ENCODE results near the gene ANKRD13C. TPM values are rescaled to one million over a fixed set of nuclear protein-coding genes. Genes with fewer than 3 reads are reported as not detected.

ANKRD13C gene
- total RNA-seq, 1 donor from 2014 or later: 20.9 TPM

DNA sequence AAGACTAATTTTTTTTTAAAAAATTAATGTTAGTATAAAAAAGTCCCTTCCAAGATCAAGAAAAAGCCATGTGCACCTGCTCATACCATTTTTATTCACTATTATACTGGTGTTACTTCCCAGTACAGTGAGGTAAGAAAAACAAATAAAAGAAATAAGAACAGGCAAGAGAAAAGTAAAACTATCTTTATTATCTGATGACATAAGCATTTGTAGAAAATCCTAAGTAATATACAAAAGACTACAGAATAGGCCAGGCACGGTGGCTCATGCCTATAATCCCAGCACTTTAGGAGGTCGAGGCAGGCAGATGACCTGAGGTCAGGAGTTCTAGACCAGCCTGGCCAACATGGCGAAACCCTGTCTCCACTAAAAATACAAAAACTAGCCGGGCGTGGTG is 68.1 kb downstream of the ANKRD13C start:
- Histone ChIP-seq H3K27me3 (no peaks in the 10 kb centered on the region), H3K36me3 (peaks cover 42% of the 10 kb centered on the region), H3K27ac (no peak overlapping the region), H3K4me3 (no peak overlapping the region), H3K9me3 (no peaks in the 10 kb centered on the region), H3K4me1 (no peaks in the 10 kb centered on the region)
- TF ChIP-seq, protein P1, sequence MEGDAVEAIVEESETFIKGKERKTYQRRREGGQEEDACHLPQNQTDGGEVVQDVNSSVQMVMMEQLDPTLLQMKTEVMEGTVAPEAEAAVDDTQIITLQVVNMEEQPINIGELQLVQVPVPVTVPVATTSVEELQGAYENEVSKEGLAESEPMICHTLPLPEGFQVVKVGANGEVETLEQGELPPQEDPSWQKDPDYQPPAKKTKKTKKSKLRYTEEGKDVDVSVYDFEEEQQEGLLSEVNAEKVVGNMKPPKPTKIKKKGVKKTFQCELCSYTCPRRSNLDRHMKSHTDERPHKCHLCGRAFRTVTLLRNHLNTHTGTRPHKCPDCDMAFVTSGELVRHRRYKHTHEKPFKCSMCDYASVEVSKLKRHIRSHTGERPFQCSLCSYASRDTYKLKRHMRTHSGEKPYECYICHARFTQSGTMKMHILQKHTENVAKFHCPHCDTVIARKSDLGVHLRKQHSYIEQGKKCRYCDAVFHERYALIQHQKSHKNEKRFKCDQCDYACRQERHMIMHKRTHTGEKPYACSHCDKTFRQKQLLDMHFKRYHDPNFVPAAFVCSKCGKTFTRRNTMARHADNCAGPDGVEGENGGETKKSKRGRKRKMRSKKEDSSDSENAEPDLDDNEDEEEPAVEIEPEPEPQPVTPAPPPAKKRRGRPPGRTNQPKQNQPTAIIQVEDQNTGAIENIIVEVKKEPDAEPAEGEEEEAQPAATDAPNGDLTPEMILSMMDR (IDR thresholded peaks at IDR 0.05): no peak
- DNase-seq (no peak), ATAC-seq (no peak)
- intact Hi-C loops (cut with DNase I): no loop called here

DNA sequence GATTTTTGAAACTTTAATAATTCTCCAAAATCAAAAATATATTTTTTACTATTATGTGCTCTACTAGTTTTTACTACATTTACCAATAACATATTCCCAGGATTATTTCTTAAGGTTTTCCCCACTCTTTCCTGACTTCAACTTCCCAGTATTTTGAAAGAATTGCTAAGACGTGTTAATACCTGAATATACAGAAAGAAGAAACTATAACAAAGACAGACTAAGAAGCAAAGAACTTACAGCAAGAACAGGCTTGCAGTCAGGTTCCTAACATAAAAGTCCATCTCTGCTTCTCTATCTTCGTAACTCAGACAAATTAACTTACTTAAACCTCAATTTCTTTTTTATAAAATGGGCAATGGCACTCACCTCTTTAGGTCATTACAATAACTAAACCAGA is 70.2 kb downstream of the ANKRD13C start:
- DNase-seq (no peak), ATAC-seq (no peak)
- TF ChIP-seq, protein P1 (IDR thresholded peaks at IDR 0.05): no peak
- Histone ChIP-seq H3K4me3 (no peak overlapping the region), H3K36me3 (peaks cover 21% of the 10 kb centered on the region), H3K27me3 (no peaks in the 10 kb centered on the region), H3K4me1 (no peaks in the 10 kb centered on the region), H3K9me3 (no peaks in the 10 kb centered on the region), H3K27ac (no peak overlapping the region)
- intact Hi-C loops (cut with DNase I): no loop called here

DNA sequence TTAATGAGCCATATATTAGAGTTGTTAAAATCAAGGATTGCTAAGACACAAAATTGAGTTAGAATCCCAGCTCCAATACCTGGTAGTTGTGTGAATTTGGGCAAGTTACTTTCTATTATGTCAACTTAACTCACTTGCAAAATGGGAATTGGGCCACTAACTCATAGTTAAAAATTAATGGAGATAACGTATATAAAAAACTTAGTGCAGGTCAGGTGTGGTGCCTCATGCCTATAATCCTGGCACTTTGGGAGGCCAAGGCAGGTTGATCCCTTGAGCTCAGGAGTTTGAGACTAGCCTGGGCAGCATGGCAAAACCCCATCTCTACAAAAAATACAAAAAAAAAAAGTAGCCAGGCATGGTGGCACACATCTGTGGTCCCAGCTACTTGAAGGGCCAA is 75.8 kb downstream of the ANKRD13C start:
- no peak overlapping the region for H3K4me3 ChIP-seq
- TF ChIP-seq, protein P1 (IDR thresholded peaks at IDR 0.05): no peak
- H3K9me3 ChIP-seq: no peaks in the 10 kb centered on the region
- H3K36me3 ChIP-seq: peaks cover 49% of the 10 kb centered on the region
- no peak overlapping the region for H3K27ac ChIP-seq
- no peaks in the 10 kb centered on the region for H3K4me1 ChIP-seq
- intact Hi-C loops (cut with DNase I): no loop called here
- ATAC-seq (no peak), DNase-seq (no peak)
- H3K27me3 ChIP-seq: no peaks in the 10 kb centered on the region

DNA sequence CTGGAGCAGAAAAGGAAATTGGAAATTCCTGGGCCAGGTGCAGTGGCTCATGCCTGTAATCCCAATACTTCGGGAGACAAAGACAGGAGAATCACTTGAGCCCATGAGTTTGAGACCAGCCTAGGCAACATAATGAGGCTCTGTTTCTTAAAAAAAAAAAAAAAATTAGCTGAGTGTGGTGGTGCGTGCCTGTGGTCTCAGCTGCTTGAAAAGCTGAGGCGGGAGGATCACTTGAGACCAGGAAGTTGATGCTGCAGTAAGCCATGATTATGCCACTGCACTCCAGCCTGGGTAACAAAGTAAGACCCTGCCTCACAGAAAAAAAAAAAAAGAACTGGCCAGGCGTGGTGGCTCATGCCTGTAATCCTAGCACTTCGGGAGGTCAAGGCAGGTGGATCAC is 76.6 kb downstream of the ANKRD13C start:
- peaks cover 57% of the 10 kb centered on the region for H3K36me3 ChIP-seq
- H3K4me3 ChIP-seq: no peak overlapping the region
- no peaks in the 10 kb centered on the region for H3K4me1 ChIP-seq
- no peaks in the 10 kb centered on the region for H3K9me3 ChIP-seq
- ATAC-seq: no peak
- intact Hi-C loops (cut with DNase I): no loop called here
- no peaks in the 10 kb centered on the region for H3K27me3 ChIP-seq
- H3K27ac ChIP-seq: no peak overlapping the region
- TF ChIP-seq, protein P1 (IDR thresholded peaks at IDR 0.05): no peak
- DNase-seq: no peak

DNA sequence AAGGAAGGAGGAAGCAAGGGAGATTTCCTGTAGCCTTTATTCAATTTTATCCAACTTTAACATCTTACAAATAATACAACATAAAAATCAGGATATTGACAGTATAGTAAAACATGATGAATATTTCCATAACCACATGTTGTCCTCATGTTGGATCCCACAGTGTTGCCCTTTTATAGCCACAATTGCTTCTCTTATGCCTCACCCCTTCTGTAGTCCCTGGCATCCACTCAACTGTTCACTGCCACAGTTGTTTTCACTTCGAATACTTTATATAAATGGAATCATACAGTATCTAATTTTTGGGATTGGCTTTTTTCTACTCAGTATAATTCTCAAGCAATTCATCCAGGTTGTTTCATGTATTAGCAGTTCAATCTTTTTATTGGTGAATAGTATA is 88.6 kb downstream of the ANKRD13C start:
- ATAC-seq: no peak
- intact Hi-C loops (cut with DNase I): no loop called here
- Histone ChIP-seq H3K4me3 (no peak overlapping the region), H3K36me3 (peaks cover 63% of the 10 kb centered on the region), H3K27me3 (no peaks in the 10 kb centered on the region), H3K9me3 (no peaks in the 10 kb centered on the region), H3K27ac (no peak overlapping the region), H3K4me1 (no peaks in the 10 kb centered on the region)
- TF ChIP-seq, protein P1 (IDR thresholded peaks at IDR 0.05): no peak
- no peak for DNase-seq

DNA sequence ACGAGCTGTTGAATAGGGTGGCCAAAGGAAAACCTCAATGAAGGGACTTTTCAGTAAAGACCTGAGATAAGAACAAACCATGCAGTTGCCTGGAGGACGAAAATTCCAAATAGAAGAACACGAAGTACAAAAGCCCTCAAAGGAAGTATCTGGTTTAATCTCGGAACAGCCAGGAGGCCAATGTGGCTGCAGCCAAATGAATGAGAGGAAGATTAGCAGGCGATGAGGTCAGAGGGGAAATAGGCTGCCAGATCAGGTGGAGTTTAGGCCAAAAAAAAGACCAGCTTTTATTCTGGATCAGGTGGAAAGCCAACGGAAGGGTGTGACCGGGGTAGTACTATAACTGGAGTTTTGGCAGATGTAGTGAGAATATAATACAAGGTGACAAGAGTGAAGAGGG is 89.7 kb downstream of the ANKRD13C start:
- H3K4me1 ChIP-seq: no peaks in the 10 kb centered on the region
- TF ChIP-seq, protein P1 (IDR thresholded peaks at IDR 0.05): no peak
- H3K9me3 ChIP-seq: no peaks in the 10 kb centered on the region
- intact Hi-C loops (cut with DNase I): no loop called here
- DNase-seq (no peak), ATAC-seq (no peak)
- no peak overlapping the region for H3K27ac ChIP-seq
- no peak overlapping the region for H3K4me3 ChIP-seq
- H3K36me3 ChIP-seq: peaks cover 57% of the 10 kb centered on the region
- H3K27me3 ChIP-seq: no peaks in the 10 kb centered on the region
